T-helper 22 cell (primary cell): ENCODE measurements around the gene PACS2.
"Not testable (repeated sequence)": the region's sequence is repeated elsewhere in the genome, so short reads cannot be mapped to it uniquely, and the experiment has no call there.

Experiments used
- DNase-seq: peaks from one replicate; pipeline ENCODE4 v3.0.0-alpha.2; 2020; ENCODE audit warnings: low read depth

Gene PACS2

GRCh38 chr14:105351410-105351809 is 36.9 kb downstream of the PACS2 start:
- no peak for DNase-seq

GRCh38 chr14:105351920-105352851 is 37.6 kb downstream of the PACS2 start:
- DNase-seq: peak; percentile 57

GRCh38 chr14:105353136-105353535 is 38.6 kb downstream of the PACS2 start:
- DNase-seq: no peak

GRCh38 chr14:105354541-105354940 is 40.0 kb downstream of the PACS2 start:
- DNase-seq: no peak

- DNase-seq: no peak
Measured at GRCh38 chr14:105355049-105355575, 40.6 kb downstream of the PACS2 start.

- DNase-seq: no peak
Measured at GRCh38 chr14:105355850-105356604, 41.5 kb downstream of the PACS2 start.

GRCh38 chr14:105356927-105357326 is 42.4 kb downstream of the PACS2 start:
- DNase-seq: no peak

GRCh38 chr14:105357626-105358025 is 43.1 kb downstream of the PACS2 start:
- DNase-seq: no peak

GRCh38 chr14:105358140-105358846 is 43.7 kb downstream of the PACS2 start:
- DNase-seq: no peak

GRCh38 chr14:105358943-105359342 is 44.4 kb downstream of the PACS2 start:
- no peak for DNase-seq

- DNase-seq: not testable (repeated sequence)
Measured at GRCh38 chr14:105361412-105361811, 46.9 kb downstream of the PACS2 start.

GRCh38 chr14:105363847-105364708 is 49.5 kb downstream of the PACS2 start:
- peak; percentile 23 for DNase-seq

- no peak for DNase-seq
Measured at GRCh38 chr14:105365101-105365500, 50.6 kb downstream of the PACS2 start.

- no peak for DNase-seq
Measured at GRCh38 chr14:105365681-105366080, 51.1 kb downstream of the PACS2 start.

GRCh38 chr14:105366386-105367074 is 52.0 kb downstream of the PACS2 start:
- no peak for DNase-seq

- no peak for DNase-seq
Measured at GRCh38 chr14:105367116-105368031, 52.8 kb downstream of the PACS2 start.

GRCh38 chr14:105368032-105368417 is 53.5 kb downstream of the PACS2 start:
- DNase-seq: no peak

- DNase-seq: no peak
Measured at GRCh38 chr14:105368426-105368825, 53.9 kb downstream of the PACS2 start.

GRCh38 chr14:105368910-105369652 is 54.5 kb downstream of the PACS2 start:
- DNase-seq: no peak
